ENCODE measurements around the gene IPO13.

The IPO13 gene

DNA sequence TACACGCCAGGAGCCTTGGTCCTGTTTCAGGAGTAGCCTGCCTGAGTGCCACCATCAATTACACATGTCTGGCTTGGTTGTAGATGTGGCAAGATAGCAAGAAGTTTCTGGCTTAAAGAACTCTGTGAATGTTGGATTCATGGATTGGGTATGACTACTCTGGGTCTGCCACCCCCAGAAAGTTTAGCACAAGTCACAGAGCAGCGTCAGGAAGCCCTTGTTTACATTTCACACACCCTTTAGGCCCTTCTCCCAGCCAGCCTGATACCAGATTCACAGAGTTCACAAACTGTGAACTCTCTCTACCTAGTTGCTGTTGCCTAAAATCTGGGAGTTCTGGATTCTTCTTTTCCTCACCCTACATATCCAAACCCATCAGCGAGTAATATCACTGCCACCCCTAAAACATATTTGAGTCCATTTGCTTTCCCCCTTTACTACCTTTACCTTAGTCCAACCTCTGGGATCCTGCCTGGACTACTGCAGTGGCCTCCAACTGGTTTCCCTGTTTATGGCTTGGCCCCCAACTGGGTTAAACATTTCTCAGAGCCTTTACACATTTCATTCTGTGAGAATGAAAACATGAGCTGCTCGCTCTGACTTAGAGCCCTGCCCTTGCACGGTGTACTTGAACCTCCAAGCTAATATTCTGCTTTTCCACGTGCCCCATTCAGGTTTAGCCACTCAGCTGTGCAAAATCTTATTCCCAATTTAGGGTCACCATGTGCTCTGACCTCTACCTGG is 40.6 kb downstream of the IPO13 start:
- H3K4me3 ChIP-seq (ENCODE audit: low read depth, low read length) = no peak overlapping the region
- TF ChIP-seq CTCF (IDR thresholded peaks at IDR 0.05; ENCODE audit: borderline replicate concordance, insufficient read depth, low read depth, low read length) = no peak

GRCh38 chr1:43990271-43991199 is 43.8 kb downstream of the IPO13 start:
- TF ChIP-seq CTCF (IDR thresholded peaks at IDR 0.05; ENCODE audit: borderline replicate concordance, insufficient read depth, low read depth, low read length) = no peak
- peak overlapping the region; percentile 69 for H3K4me3 ChIP-seq (ENCODE audit: low read depth, low read length)

DNA sequence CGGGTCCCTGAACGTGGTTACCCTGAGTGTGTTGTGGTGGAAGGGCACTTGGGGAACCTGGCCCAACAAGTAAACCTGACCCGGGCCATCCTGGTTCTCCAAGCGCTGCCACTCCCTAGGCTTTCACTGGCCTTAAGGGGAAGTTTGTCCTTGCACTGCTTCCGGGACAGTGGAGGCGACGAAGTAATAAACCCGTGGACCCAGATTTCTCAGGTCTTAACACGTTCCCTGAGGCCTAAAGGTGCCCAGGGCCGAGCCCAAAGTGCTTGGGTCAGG is 44.4 kb downstream of the IPO13 start:
- no peak for TF ChIP-seq CTCF (IDR thresholded peaks at IDR 0.05; ENCODE audit: borderline replicate concordance, insufficient read depth, low read depth, low read length)

GRCh38 chr1:43991476-43992231 is 44.9 kb downstream of the IPO13 start, which contains the start of gene CCDC24:
Gene CCDC24 (plus strand): TSS chr1:43991599. CDS start chr1:43991879, 280 bp downstream.
- no peak for TF ChIP-seq CTCF (IDR thresholded peaks at IDR 0.05; ENCODE audit: borderline replicate concordance, insufficient read depth, low read depth, low read length)
- H3K4me3 ChIP-seq (ENCODE audit: low read depth, low read length) = peak within 1 kb of the TSS; percentile 69

More for the DNA sequence above, 44.4 kb downstream of the IPO13 start:
- H3K4me3 ChIP-seq (ENCODE audit: low read depth, low read length) = peak overlapping the region; percentile 69

DNA sequence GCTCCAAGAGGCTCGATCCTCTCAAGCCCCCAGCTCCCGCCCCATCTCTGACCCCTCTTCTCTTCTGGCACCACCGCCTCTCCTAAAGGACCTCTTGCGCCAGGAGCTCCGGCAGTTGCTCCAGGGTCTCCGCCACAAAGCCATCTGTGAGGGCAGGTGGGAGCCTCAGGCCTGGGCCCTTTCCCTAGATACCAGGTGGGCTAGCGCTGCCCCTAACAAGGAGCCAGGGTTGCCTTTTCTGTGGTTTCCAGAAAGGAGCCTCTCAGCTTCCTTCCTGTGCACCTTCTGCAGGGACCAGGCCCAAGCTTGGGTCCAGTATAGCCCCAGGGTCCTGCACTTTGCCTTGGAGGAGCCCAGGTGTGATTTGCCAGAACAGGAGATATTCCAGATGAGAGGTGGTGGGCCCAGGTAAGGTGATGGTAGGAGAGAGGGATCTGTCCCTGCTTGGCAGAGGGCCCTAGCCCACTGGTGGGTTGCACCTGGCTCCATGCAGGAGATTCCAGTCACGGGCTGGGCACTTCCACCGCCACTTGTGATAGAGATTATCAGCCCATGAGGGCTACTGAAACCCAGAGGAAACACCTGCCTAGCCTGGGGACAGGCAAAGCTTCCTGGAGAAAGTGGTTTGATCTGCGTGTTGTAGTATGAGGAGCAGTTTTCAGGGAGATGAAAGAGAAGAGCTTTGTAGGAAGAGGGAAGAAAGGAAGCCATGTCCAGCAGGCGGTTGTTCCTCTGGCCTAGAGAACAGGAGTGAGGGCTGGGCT is 45.7 kb downstream of the IPO13 start:
- peak overlapping the region; percentile 69 for H3K4me3 ChIP-seq (ENCODE audit: low read depth, low read length)
- no peak for TF ChIP-seq CTCF (IDR thresholded peaks at IDR 0.05; ENCODE audit: borderline replicate concordance, insufficient read depth, low read depth, low read length)

GRCh38 chr1:43993206-43993914 is 46.6 kb downstream of the IPO13 start:
- no peak overlapping the region for H3K4me3 ChIP-seq (ENCODE audit: low read depth, low read length)
- no peak for TF ChIP-seq CTCF (IDR thresholded peaks at IDR 0.05; ENCODE audit: borderline replicate concordance, insufficient read depth, low read depth, low read length)

Measured in GM12875 (cell line).